GM21717 (cell line): ENCODE measurements around the gene TKTL1.

ENCODE experiments used
- ATAC-seq: cut with Tn5 transposase; IDR thresholded peaks from one replicate; pipeline ENCODE4 v1.9.1; 2021; ENCODE audit warnings: mild to moderate bottlenecking, moderate library complexity; ENCODE audit not compliant: unreplicated experiment

Gene TKTL1

DNA sequence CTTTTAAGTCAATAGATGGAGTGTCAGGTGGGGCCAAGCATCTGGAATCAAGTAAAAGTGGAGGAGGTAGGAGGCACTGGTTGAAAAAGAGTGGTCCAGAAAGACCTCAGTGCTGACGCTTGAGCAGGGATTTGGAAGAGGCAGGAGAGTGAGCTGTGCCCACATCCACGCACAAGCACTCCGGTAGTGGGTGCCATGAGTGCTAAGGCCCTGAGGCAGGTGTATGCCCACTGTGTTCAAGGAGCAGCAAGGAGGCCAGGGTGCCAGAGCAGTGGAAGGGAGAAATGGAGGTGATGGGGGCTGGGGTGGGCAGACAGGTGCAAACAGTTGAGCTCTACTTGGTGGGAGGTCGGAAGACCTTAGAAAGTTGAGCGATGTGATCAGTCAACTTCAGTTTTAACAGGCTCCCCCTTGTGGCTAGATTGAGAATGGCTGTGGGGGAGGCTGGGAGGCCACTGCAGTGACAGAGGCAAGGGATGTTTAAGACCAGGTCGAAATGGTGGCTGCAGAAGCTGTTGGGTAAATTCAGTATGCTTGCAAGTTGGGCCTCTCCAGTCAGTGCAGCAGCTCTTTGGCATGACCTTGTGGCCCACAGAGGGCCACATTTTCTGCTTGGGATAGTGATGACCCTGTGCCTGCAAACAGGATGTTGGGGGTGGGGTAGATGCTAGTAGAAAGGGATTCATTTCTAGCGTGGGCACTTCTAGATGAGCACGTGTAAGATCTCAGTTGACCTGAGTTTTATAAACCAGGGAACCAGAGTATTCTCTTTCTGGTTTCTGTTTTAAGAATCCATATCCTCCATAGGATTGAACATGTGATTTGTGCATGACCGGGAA is 12.7 kb downstream of the TKTL1 start:
- no peak for ATAC-seq

DNA sequence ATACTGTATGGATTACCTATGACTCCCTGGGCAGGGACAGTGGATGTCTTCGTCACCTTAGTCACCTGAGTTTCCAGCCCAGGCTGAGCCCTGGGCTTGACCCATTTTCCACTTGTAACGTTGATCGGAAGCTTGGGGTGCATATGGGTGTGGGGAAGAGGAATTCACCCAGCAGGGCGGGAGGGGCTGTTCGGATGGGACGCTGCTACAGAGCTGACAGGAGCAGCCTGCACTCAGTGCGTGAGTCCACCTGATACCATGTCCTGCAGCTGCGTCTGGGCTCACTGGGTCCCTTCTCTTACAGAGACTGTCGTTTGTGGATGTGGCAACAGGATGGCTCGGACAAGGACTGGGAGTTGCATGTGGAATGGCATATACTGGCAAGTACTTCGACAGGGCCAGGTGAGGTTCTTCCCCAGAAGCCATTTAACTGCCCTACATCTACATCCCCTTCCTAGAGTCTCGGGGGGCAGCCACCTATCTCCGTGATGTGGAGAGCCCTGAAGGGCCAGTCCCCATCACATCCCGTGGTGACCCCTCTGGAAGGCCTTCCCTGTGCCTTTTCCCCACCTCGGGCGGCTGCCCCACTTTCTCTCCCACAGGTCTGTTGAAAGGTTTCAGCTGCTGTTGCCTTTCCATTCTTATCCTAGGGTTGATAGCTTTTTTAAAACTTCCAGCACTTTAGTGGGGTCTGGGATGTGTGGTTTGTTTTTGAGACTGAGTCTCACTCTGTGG is 13.6 kb downstream of the TKTL1 start:
- no peak for ATAC-seq

DNA sequence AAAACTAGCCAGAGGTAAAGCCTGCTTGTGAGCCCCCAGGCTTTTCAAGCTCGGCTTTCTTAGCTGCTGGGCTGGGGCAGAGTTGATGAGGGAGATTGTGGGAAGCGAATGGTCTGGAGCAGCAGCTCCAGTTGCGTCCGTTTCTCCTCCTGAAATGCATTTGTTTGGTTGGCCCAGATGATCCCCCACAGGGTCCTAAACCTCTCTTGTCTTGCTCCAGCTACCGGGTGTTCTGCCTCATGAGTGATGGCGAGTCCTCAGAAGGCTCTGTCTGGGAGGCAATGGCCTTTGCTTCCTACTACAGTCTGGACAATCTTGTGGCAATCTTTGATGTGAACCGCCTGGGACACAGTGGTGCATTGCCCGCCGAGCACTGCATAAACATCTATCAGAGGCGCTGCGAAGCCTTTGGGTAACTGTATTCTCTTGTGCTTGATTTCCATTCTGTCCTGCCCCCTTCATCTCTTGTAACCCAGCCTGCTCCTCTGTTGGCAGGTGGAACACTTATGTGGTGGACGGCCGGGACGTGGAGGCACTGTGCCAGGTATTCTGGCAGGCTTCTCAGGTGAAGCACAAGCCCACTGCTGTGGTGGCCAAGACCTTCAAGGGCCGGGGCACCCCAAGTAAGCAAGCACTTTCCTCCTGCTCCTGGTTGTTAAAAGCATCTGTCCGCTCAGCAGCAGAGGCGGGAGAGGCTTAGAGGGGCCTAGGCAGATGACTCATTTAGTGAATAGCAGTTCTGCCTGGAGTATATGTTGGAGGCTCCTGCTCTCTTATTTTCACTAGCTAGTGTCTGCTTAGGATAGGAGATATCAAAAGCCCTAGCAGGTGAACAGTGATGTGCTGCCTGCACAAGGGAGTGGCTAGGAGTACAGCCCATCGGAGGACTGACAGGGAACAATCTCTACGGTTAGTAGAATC is 15.3 kb downstream of the TKTL1 start:
- no peak for ATAC-seq

DNA sequence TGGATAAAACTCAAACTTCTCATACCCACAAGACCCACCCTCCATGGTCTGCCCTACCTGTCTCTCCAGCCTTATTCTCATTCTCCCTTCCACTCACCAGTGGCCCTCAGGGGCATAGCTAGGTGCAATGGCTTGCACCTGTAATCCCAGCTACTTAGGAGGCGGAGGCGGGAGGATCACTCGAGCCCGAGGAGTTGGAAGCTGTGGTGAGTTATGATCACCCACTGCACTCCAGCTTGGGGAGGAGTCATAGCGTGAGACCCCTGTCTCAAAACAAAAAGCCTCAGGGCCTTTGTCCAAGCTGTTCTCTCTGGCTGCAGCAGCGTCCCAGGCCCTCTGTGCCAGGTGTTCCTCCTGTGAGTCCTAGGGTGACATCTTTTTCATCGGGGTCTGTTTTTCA is 16.5 kb downstream of the TKTL1 start:
- no peak for ATAC-seq

DNA sequence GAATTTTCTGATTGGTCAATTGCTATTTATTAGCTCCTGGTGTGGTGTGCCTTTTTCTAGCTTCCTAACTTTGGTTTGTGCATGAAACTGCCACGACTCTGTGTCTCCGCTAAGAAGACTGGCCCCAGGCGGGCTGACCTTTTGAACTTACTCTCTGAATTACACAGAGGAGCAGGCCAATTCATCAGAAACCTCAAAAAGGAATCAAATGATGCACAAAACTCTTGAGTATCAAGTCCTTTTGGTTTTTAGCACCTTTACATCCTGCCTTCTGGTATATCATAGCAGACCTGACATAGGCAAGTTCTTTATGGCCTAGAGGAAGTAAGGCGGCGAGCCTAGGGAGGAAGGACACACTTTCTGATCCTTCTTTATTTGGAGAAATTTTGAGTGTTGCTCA is 17.6 kb downstream of the TKTL1 start:
- ATAC-seq = no peak

DNA sequence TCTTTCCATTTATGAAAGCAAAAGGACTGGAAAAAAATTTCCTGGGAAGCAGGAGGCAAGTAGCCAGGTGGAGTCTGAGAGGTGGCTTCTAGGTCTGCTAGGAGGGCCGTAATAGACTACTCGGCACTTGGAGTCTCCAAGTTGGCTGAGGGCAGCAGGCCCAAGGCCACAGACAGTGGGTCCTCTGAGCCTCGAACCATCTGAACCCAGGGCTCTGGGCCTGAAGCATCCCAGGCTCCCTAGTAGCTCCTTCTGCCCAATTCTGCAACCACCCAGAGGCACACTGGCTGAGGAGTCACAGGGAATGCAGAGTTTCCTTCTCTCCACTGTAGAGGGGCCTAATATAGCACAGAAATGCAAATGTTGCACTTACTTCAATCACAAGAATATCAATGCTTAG is 19.8 kb downstream of the TKTL1 start:
- ATAC-seq = no peak

DNA sequence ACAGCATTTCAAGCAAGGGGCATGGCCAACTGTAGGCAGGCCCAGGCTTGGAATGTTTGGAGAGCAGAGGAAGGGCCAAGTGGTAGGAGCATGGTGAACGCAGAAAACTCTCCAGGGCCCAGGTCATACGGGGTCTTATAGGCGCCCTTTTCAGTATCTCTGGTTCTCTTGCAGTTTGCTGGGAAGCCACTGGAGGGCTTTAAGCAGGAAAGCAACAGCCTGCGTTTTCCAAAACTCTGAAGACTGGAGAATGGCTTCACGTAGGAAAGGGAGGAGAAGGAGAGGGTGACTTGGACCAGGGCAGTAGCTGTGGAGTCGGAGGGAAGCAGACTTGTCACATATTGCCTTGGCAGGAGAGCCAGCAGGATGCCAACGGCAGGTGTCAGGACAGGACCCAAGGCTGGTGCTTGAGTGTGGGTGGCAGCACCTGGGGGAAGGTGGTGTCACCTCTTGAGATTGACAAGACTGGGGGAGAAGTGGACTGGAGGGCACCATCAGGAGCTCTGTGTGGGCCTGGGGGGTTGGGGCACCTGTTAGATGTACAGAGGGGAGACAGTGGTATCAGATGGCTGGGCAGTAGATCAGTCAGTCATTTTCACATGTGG is 21.9 kb downstream of the TKTL1 start:
- no peak for ATAC-seq

DNA sequence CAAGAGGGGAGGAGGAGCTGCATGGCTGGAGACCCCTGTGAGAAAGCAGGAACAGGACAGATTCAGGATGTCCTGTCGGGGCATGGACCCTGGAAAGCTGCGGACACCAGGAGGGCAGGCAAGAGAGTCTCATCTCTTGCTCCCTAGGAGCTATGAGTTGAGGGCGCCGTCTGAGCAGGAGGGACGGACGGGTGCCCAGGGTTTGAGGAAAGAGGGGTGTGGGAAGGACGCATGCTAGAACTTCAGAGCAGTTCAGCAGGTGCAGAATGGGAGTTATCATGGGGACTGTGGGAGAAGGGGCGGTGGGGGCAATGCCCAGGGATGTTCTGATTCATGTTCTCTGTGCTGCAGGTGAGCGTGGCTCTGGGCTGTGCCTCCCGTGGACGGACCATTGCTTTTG is 24.8 kb downstream of the TKTL1 start:
- no peak for ATAC-seq

DNA sequence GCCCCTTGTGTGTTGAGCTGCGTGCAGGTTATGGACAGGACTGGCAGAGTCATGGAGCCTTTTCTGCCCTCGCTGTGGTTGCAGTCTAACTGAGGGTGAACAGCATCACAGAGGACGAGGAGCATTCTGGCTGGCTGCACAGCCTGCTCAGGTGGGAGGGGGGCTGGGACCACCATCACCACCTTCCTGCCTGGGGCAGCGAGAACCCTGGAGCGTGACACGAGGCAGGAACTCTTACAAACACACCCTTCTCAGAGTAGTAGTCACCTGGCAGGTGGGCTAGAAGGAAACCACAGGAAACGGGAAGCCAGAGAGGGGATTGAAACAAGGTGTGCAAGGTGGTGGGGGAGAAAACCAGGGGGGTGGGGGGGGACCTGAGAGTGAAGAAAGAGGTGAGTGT is 25.6 kb downstream of the TKTL1 start:
- ATAC-seq = no peak

- ATAC-seq = no peak
Observed at GRCh38 chrX:154321594-154321993, 26.0 kb downstream of the TKTL1 start.

DNA sequence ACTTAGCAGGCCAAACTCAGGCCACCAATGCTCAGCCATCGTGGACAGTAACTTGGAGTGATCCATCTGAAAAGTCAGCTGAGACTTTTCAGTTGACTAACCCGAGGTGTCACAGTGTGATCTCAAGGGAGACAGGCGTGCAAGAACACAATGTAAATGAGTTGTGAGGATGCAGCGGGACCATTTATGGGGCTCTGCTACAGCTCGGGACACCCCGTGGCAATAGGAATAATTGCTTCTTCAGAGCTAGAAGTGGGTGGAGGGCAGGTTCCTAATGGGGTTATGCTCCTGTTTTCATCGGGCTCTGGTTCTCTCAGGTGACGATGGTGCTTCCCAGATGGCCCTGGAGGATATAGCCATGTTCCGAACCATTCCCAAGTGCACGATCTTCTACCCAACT is 27.3 kb downstream of the TKTL1 start:
- no peak for ATAC-seq

DNA sequence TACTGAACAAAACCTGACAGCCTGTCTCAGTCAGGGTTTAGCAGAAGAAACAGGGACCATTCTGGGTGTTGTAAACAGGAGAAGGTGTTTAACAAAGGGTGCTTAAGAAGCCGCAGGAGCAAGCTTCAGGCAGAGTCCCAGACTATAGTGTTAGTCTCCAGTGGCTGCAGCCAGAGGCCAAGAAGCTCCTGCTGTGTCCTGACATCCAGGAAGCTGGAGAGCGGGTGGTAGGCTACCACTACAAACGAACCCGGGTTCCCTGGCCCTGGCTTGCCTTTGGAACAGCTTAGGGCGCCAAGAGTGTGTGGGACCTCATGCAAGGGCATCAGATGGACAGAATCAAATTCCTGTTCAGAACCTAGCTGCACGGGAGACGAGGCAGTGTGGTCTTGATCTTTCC is 27.9 kb downstream of the TKTL1 start:
- no peak for ATAC-seq

- ATAC-seq = no peak
Observed at GRCh38 chrX:154325541-154325940, 29.9 kb downstream of the TKTL1 start.

- no peak for ATAC-seq
Observed at GRCh38 chrX:154327038-154327820, 31.6 kb downstream of the TKTL1 start.

DNA sequence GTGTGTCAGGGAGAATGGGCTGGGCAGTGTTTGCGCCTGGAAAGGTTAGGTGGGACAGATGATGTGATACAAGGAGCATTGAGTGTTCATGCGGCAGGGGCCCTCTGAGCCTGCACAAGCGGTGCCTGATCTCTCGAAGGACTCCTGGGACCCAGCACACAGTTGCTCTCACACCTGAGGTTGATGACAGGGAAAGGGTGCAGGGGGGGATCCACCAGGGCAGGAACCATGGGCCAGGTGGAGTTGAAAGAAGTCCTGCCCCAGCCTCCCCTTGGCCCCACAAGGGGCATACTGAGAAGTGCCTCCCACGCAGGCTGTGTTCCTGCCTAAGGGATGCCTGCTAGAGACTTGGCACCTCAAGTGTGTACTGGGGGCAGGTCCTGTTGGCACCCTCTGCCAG is 33.1 kb downstream of the TKTL1 start:
- ATAC-seq = no peak

DNA sequence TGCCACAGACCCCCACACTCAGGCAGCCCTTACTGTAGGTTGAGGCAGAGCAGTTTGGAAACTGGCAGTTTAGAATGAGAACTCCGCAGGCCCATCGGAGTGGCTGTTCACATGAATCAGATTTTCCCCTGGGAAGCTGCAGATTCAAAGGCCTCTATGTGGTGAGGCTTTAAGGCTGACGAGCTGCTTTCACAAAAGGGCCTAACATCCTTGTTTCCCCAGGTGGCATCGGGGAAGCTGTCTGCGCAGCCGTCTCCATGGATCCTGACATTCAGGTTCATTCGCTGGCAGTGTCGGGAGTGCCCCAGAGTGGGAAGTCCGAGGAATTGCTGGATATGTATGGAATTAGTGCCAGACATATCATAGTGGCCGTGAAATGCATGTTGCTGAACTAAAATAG is 33.7 kb downstream of the TKTL1 start:
- no peak for ATAC-seq

- ATAC-seq = no peak
Observed at GRCh38 chrX:154332561-154332960, 37.0 kb downstream of the TKTL1 start.

- ATAC-seq = no peak
Observed at GRCh38 chrX:154333116-154333515, 37.5 kb downstream of the TKTL1 start.

DNA sequence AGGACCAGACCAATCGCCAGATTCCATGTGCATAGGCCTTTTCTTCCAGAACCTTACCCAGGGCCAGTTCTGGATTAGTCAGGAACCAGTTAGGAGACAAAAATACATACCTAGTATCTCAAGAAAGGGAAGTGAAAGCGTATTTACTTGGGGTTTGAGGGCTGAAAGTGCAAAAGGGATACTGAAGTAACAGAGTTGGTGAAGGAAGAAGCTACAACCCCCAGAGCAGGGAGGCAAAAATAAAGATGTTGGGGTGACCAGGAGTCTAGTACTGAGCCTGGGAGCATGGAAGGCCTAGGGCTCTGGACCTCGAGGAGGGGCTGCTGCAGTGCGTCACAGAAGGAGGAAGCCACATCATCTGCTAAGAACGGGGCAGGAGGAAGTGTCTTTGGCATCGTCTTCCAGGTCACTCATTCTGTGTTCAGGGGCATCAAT is 38.3 kb downstream of the TKTL1 start:
- no peak for ATAC-seq

GRCh38 chrX:154334496-154334895 is 38.9 kb downstream of the TKTL1 start:
- no peak for ATAC-seq
